Stimulated activated CD4-positive, alpha-beta T cell treated with anti-CD3 and anti-CD28 coated beads, Interleukin-1b, Interleukin-23, amount 100 ng/mL, for 1 hour (primary cell): ENCODE results near the gene ADAM33.

Experiments
- DNase-seq, 2 donors: peaks; one replicate each; pipeline ENCODE4 v3.0.0-alpha.2; 2020; ENCODE audit warnings: low read depth in 2 of 2

The ADAM33 gene

DNA sequence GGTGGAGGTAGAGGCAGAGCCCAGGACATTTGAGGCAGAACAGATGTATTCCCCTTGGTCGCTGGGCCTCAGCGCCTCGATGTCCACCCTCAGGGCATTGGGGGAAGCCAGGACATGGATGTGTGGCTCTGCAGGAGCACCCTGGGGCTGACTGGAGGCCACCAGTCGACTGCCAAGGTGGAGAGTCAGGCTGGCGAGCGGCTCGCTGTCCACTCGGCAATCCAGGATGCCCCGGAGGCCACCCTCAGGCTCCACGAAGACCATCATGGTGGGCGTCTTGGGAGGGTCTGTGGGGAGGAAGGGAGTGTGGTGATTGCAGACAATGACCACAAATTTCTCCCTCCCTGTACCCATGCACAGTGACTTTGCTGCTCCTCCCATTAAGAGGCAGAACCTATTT is 8.2 kb upstream of the ADAM33 start:
- no peak for DNase-seq

DNA sequence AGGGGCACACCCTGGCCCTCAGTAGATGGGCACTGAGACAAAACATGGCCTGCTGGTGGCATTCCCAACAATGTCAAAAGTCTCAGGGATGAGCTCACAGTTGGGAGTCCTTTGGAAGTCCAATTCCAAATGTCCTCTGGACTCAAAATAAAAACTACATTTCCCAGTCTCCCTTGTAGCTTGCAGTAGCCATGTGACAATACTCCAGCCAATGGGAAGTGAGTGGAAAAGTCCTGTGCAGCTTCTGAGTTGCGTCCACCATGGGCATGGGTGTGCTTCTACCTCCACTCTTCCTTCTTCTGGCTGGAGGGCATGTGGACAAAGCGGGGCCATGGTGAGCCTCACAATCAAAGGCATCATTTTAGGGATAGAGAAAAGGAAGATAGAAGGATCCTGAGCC is 5.8 kb upstream of the ADAM33 start:
- no peak for DNase-seq

DNA sequence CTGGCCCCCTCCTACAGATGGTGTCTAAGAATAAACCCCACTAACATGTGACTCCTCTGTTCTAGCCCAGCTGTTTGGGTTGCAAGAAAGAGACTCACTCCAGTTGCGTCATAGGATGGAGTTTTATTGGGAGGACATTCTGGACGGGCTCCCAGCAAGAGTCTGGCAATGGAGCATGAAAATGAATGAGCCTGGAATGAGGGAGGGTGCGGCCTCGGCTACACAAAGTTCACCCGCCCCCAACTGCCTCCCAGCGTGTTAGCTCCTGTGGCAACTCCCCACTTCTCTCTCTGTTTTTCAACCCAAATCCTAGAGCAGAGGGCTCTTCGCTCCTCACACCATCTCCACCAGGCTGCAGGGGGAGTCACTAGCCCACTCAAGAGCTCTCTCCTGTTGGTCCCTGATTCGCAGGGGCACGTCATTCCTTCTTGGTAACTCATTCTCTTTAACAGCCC is 5.1 kb upstream of the ADAM33 start:
- DNase-seq = no peak

DNA sequence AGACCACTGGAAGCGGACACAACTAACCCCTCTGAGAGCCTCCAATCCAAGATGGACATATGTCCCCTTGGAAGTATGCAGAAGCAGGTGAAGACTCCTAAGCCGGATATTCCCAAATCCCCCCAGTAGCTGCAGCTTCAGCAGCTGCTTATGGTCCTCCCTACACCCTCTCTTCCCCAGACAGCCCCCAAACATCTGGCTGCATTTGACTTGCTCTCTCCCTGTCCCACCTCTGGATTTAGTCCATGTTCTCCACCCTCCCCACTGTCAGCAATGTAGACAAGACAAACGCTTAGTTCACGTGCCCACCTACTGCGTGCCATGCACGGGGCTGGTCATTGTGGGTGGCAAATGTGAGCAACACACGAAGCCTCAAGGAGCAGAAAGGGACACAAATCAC is 4.6 kb upstream of the ADAM33 start:
- DNase-seq = no peak

DNA sequence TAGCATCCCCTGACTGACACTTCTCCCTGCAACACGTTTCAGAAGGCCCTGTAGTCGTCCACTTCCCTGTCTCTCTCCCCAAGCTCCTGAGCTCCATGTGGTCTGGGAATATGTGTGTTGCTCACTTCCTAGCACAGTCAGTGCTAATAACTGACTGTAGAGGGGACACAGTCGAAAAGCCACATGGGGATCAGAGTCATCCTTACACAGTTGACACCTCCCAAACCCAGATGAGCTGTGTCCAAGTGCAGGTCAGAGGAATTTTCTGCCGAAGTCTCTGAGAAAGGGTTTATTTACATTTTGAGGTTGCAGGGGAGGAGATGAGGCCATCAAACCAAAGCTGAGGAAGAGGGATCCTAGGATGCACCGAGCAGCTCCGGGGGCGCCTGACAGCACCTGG is 3.5 kb upstream of the ADAM33 start:
- no peak for DNase-seq

DNA sequence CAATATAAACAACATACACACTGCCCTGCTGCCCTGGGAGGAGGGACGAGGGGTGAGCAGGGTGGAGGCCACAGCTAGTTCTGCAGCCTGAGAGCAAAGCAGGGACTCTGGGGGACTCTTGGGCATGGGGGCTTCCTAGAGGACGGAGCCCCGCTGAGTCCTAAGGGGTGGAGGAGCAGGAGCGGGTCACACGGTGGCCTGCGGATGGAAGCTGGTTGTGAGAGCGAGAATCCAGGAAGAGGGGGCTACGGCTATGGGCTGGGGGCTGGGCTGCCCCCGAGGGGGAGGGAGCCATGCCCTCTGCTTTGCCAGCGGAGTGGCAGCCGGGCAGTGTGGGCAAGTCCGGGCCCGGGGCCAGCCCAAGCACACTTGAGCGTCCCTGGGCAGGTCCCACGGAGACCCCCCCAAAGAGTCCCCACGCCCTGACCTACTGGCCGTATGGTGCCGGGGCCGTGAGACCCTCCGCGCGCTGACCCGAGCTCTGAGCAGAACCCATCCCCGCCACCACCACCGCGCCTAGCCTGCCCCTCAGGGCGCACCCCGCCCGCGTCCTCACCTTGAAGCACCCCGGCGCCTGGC is 369 bp downstream of the ADAM33 start:
- DNase-seq = no peak

DNA sequence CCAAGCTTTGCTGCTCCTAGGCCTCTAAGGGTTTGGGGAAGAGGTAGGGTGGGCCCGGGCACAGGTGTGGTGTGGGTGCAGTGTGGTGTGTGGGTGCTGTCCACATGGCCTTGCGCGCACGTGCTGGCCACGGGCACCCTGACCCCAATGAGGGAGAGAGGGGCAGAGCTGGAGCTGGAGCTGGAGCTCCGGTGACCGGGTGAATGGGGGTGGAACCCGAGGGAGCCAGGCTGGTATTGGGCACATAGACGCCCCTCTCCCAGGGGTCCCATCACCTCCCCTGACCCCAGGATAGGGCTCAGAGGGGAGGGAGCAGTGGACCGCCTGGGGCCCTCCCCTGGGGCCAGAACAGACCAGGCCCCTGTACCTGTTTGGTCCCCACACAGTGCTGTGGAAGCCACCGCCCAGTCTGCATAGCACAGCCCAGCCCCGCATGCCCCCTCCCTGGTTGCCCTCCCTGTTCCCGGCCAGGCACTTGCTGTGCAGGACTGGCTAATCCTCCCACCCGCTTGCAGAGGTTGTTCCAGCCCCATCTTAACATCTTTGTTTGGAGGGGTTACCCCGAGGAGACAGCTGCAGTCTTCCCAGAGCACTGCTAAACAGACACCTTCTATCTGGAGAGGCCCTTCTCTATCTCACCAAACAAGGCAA is 984 bp downstream of the ADAM33 start:
- no peak for DNase-seq

DNA sequence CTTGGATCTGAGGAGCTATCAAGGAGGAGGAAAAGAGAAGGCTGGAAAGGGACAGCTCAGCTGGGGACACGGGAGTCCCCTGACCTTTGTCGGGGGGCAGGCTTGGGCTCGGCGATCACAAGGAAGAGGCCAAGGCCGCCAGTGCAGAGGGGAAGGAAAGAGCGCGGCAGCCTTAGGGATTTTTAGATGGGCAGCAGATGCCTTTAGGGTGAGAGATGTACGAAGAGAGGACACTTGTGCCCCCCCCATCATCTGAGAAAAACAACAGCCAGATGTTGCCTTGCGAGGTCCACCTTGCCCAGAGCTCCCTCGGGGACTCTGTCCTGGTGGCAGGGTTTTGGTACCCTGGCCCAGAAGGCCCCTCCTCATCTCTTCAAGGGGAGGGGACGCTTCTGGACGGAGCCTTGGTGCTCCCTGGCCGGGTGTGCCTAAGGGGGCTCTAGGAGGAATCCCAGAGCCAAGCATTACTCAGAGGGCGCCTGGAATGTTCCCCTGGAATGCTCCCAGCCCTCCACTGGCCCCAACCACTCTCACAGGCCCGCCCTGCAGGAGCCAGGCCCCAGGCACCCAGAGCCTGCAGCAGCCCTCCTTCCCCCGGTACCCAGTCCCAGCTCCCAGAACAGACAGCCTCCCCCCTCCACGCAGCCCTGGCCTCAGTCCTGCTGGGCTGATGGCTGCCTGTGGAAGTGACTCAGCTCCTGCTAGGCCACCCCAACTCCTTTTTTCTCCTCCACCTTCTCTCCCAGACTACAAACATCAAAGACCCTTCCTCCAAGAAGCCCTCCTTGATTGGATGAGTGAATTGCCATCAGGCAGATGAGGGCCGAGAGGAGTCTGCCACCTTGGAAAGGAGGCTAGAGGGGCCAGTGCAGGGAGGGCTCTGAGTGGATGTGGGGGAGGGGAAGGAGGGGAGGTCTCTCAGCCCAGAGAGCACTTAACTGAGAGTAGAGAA is 1.8 kb downstream of the ADAM33 start:
- DNase-seq = no peak

DNA sequence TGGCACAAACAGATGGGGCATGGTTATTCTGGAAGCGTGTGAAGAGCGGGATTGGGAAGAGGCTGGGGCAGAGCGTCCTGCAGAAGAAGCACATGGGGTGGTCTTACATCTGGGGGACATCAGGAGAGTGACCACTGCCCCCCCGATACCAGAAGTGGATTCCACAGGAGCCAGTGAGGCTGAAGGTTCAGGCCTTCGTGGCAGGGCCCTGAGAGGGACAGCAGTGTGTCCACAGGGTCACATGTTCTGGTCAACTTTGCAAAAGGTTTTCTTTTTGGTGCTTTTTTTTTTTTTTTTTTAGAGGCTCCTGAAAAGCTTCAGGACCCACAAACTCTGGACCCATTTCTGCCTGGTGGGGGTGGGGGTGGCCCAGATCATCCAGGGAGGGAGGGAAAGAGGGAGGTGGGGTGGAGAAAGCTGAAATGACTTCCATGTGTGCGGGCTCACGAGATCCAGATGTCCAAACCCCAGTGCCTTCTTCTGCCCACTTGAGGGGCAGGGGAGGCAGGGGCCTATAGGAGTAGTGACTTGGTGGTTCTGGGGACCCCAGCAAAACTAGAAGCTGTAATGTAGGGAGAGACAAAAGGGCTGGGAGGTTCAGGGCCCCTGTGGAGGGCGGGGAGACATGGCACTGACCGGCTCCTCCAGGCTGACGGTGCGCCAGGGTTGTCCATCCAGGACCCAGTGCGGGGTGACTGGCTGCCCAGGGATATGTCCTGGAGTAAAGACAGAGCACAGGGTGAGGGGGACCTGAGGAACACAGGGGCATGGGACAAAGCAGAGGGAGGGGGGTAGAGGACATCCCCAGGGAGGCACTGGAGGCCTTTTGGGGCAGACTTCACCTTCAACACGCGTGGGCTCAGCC is 2.7 kb downstream of the ADAM33 start:
- DNase-seq = no peak

DNA sequence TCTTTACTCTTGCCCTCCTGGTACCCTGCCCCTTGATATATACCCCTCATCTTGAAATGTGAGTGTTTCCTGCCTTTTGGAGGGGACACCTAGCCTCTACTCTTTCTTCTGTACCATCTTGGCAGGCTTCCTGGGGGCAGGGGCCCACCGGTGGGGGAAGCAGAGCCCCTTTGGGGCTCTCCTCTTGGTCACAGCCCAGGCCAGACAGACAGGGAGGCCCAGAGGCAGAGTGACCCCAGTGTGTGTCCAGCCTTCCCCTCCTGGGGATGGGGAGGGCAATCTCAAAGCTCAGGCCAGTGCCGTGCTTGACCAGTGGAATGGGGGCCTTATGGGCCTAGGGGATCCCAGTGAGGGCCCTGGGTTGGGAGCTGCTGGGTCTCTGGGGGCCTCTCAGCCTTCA is 3.6 kb downstream of the ADAM33 start:
- no peak for DNase-seq

DNA sequence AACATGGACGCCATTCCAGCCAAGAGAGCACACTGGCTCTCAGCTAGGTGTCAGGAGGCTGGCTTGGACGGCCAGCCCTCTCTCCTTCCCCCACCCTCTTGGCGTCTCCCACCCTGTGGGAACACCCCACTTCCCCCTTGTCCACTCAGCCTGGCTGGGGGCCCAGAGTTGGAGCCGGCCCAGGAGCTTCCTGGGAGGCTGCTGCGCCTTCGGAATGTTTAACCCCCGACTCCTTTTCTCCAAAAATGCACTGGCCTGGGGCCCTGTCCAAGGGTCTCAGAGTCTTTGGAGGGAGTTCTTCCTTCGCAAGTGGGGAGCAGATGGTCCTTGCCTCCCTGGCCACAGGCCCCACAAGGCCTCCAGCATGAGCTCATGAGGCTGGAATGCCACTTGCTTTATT is 4.1 kb downstream of the ADAM33 start:
- no peak for DNase-seq

DNA sequence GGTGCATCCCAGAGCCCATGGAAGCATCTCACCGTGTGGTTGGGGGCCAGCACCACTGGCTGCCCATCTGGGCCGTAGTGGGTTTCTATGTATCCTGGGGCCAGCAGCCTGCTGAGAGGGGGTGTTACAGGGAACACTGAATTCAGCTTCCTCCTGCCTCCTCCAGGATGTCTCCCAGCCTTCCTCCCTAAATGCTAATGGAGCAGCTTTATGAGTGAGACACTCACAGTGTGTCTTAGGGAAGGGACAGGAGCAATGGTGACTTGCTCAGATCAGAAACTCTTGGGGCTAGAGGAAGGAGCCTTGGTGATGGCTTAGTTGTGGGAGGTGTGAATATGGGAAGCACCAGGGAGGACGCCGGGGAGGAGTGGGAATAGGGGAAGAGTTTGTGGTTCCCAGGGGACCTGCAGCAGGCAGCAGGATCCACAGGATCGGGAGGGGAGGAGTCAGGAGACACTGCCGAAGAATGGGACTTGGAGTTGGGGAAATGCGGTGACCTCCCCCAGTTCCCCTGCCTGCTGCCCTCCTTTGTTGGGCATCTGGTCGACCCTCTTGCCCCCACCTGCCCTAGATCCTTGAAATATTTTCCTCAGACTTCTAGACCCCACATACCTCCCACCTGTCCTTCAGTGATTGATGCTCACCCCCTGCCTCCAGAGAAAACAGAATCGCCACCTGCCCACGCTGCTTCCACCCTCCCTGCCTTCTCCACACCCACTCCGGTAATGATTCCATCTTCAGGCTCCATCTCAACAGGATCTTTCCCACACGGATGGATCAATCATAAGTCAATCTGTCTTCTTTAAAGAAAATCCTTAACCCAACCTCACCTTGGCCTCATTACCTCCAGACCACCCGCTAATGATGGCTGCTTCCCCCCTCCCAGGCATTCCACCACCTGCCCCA is 6.6 kb downstream of the ADAM33 start:
- no peak for DNase-seq

DNA sequence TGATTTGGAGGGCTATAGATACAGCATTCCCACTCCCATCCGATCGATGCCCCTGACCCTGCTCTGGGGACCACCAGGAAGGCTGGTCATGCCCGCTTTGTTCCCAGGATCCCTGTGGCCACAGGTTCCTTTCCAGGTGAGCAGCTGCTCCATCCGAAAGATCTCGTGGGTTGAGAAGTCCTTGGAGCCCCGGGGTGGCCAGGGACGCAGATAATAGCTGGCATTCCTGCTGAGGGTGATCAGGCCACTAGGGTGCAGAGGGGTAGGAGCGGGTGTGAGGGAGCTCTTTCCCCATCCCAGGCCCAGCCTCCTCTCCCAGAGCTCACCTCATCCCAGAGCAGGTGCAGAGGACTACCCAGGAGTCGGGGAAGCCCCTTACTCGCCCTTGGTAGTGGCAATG is 7.4 kb downstream of the ADAM33 start:
- no peak for DNase-seq

DNA sequence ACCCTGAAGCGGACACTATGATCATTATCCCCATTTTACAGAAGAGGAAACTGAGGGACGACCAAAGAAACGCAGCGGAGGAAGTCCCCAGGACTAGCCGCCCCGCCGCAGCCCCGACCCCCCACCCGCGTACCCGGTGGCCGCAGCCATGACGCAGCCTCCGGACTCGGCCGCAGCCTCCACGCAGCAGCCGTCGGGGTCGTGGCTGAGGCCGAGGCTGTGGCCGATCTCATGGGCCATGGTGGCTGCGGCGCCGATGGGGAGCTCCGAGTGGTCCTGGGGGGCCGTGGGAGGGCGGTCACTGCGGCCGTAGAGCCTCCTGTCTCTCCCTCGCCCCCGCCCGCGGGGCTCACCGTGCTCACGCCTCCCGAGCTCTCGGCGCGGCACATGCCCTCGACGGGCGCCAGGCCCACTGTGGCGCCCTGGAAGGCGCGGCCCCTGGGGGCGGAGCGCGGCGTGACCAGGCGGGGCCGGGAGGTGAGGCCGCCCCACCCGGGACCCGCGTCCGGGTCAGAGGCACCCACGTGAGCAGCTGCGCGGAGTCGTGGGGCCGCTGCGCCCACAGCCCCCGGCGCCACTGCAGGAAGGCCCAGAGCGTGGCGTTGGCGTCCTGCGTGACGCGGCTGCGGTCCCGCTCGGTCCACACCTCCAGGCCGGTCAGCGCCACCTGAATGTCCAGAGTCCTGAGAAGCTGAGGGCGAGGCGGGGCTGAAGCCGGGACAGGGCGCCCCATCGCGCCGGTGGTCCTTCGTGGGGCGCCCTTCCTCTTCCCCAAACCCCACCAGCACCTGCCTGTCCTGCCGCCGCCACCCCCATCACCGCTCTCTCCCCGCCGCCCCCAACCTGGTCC is 8.4 kb downstream of the ADAM33 start:
- DNase-seq = no peak

DNA sequence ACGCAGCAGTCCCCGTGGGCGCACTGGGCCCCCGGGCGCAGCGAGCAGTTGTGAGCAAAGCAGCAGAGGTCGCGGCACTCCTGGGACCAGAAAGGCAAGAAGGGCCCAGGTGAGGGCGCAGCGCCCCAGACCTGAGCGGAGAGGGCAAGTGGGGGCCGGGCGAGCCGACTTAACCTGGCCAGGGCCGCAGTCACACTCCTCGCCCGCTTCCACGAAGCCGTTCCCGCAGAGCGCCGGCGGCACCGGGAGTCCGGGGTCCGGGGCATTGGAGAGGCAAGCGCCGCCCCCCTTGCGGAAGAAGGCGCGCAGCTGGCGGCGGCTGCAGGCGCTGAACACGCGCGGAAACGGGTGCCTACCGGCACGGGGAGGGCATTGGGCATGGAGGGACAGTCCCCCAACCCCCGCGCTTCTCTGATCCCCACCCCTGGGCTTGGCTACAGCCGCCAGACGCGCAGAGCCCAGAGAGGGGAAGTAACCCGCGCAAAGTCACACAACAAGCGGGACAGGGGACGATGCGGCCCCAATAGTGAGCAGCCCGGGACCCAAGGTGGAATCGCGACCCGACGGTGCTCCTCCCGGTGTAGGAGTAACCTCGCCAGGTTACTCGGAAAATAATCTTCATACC is 9.2 kb downstream of the ADAM33 start:
- DNase-seq = no peak

DNA sequence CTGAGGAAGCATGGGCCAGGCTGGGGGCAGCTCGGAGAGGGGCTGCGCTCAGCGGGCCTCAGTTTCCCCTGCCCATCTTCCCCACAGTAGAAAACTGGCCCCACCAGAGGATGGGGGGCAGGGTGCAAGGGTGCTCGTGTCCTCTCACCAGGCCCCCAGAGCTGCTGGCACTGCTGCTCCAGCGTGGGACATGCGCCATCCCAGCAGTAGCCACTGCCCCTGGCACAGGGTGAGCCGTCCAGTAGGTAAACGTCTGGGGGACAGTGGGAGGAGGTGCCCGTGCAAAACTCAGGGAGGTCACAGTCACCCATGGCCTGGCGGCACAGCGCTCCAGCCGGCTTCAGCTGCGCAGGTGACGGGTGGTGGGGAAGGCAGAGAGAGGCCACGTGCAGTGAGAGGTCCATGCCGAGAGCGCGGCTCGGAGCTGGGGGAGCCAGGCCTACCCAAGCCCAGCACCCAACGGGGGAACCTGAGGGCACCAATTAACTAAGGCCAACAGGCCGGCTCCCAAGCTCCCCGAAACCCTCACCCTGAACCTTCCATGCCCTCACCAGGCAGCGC is 9.7 kb downstream of the ADAM33 start:
- no peak for DNase-seq

DNA sequence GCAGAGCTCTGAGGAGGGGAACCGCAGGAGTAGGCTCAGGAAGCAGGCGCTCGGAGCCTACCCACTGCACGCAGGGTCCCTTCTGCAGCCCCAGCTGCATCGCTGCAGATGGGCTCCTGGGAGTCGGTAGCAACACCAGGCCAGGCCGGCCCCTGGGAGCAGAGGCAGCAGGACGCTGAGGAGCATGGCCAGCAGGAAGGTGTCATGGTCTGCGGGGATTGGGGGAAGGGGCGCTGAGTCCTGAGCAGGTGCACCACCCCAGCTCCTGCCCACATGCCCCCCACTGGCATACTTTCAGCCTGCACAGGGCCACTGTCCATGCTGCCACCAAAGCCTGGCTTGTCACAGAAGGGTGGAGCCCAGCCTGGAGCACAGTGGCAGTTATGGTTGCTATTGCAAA is 10.9 kb downstream of the ADAM33 start:
- DNase-seq = no peak

DNA sequence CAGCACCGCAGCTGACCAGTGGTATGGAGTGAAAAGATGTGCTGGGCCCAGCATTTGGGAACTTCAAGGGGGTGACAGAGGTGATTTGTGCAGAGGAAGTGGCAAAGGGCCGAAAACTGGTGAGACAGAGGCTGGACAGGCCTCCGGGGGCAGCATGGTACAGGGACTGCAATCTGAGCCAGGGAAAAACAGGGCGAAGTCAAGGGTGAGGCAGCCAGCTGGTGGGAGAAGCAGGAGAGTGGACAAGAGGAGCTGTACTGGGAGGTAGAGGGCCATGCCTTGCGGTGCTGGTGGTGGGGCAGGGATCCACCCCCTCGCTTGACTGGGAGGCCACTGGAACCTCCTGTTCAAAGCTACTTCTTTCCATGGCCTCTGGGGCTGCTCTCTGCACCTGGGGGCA is 11.3 kb downstream of the ADAM33 start:
- DNase-seq = no peak

DNA sequence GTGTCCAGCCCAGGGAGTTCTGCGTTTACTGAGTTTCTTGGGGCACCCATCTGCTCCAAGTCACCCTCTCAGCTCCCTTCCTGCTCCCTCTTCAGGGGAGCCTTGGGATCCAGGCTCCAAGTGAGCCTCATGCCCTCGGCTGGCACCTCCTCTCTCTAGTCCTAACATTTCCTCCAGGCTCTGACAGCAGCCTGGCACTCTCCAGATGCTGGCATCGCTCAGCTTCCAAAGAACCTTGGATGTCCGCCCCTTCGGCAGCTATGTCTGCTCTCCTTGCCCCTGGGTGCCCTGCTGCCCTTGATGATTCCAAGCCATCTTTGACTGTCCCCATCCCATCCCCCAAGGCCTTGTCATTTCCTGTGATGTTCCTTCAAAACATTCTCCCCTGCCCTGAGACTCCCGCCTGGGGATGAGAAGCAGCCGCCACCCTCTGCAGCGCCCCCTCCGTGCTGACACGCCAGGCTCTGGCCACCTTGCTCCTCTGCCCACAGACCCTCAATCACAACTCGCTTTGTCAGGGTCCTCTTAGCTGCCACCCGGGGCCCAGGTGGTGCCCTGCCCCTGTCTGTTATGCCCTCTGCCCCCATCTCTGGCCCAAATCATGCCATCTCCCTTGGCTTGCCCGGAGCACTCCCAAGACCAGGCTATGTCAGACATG is 12.0 kb downstream of the ADAM33 start:
- no peak for DNase-seq
